GM21723 (cell line): ENCODE results near the gene TEDC1.

ENCODE experiments used
- ATAC-seq: cut with Tn5 transposase; IDR thresholded peaks from one replicate; pipeline ENCODE4 v1.9.1; 2021; ENCODE audit warnings: mild to moderate bottlenecking, moderate library complexity; ENCODE audit not compliant: unreplicated experiment

Gene TEDC1

DNA sequence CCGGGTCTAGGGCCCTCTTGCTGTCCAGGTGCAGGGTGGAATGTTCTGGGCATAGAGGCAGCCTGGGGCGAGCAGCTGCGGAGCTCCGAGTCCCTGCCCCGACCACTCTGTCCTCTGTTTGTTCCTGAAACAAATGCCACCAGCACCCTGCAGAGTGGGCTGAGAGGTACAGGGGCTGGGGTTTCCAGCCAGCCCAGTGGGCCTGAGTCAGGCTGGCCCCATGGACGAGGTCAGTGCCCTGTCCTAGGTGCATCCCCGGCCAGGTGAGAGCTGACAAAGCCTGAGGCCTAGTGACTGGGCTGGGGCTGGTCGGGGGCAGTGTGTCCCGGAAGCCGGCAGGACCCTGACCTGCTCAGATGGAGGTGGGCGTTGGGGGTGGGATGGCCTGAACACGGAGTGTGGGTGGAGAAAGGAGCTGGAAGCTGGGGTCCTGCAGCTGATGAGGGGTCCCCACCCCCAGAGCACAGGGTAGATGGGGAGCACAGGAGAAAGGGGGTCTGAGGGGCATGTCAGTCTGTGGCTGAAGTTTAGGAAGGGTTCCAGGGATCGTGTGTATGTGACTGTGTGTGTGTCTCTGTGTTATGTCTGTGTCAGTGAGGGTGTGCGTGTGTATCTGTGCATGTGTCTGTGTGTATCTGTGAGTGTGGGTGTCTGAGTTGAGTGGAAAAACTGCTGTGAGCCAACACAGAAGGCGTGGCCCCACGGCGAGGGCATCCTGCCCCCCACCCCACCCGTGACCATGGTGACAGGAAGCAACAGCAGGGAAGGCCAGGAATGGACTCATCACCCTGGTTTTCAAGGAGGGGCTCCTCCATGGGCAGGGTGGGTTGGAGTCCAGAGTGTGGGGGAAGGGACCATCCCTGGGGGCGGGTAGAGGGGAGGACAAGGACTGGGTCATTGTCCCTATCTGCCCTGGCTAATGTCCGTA, 6.7 kb upstream of the TEDC1 start:
- no peak for ATAC-seq

DNA sequence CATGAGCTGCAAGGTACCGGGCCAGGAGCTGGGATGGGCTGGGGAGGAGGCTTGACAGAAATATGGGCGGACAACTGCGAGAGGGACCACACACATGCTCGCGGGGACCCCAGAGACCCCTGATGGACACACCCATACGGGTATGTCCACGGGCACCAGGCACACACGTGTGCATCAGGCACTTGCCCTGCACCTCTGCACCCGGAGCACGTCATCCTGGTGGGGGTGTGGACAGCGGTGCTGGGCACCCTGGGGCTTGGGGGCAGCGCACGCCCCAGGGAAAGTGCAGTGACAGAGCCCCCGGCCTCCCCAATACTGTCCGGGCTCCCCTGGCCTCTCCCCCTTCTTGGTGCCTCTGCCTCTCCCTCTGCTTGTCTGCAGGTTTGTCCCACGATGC, 6.1 kb upstream of the TEDC1 start:
- no peak for ATAC-seq

DNA sequence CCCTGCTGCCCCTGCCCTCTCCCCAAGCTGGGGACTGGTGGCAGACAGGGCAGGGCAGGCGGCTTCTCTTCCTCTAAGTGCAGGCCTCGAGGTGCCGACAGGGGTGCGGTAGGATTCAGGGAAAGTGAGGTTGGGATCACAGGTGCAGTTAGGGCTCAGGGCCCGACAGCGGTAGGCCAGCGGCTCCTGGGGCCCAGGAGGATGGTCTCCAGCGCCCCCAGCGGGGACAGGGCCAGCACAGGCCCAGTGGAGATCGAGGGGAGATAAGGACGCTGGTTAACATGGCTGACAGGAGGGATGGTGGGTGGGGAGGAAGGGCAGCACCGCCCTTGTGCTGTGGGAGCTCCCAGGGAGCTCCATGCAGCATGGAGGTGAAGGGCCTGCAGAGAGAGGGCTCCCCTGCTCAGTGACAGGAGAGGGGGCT, 5.3 kb upstream of the TEDC1 start:
- no peak for ATAC-seq

DNA sequence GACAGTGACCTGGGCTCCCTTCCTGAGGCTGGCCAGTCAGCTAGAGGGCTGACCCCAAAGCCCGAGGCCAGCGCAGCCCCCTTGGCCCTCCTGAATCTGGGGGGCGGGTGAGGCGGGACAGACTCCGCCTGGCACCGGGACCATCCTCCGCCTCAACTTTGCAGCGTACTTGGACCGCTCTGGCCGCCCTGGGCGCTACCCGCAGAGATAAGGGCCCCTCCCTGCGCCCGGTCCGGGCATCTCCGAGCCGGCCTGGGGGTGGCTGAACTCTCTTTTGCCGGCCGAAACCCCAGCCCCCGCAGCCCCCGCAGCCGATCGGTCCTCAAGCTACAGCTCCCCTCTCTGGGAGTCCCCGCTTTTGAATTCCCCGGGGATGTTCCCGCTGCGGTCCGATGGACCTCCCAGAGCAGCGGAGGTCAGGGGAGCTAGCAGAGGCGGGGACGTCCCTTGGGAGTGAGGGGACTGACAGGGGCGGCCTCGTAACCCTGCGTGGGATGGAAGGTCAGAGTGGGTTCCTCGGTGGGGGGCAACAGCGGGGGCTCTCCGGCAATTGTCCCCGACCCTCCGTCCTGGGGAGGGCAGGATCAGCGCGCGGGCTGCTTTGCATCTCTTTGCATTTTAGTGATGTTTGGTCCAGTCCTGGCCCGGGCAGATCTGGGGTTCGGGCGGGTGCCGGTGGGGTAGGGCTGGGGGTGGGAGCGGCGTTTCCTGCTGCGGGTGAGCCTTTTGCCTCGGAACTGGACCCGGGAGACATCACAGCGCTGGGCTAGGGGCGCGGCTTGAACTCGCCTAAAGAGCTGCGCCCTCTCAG, 4.7 kb upstream of the TEDC1 start, which contains the start of gene CRIP1:
Gene CRIP1 (plus strand): TSS at position 724 of the 811 bp plus-strand sequence. CDS start 374 bp downstream, outside the sequence.
- ATAC-seq, result no peak

DNA sequence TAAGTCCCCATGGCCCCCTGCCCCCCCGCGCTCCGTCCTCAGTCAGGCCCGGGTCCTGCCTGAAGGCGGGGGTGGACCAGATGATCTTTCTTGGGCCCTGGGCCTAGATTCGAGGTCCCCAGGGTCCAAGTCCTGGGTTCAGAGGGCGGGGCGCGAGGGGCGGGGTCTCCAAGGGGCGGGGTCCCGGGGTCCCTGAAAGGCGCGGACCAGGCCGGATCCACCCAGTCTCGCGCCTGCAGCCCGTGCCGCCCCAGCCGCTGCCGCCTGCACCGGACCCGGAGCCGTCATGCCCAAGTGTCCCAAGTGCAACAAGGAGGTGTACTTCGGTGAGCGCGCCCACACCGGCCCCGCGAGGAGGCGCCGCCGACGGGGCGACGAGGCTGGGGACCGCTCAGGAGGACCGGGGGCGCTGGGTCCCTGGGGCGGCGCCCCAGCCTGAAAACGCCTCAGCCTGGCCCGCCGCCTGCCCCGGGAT, 4.0 kb upstream of the TEDC1 start:
- no peak for ATAC-seq

DNA sequence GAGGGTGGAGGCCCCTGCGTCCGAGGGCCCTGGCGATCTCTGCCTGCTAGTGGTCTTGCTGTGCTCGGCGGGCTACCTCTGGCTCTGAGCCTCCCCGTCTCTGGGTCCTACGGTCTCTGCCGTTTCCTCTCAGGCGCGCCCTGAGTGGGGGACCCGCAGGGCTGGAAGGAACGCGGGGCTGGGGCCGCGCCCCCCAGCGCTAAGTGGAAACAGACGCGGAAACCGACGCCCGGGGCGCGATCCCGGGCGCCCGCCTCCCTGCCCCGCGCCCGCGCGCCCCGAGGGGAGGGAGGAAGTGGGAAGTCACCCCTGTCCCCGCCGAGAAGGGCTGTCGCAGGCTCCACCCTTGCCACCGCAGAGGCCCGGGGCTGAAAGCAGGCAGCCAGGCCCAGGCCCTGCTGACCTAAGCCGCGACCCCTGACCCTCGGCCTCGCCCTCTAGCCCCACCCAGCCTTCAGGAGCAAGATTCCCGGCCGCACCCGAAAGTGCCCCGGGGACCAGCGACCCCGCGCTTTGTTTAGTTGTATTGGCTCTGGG, 3.5 kb upstream of the TEDC1 start:
- ATAC-seq, result no peak

DNA sequence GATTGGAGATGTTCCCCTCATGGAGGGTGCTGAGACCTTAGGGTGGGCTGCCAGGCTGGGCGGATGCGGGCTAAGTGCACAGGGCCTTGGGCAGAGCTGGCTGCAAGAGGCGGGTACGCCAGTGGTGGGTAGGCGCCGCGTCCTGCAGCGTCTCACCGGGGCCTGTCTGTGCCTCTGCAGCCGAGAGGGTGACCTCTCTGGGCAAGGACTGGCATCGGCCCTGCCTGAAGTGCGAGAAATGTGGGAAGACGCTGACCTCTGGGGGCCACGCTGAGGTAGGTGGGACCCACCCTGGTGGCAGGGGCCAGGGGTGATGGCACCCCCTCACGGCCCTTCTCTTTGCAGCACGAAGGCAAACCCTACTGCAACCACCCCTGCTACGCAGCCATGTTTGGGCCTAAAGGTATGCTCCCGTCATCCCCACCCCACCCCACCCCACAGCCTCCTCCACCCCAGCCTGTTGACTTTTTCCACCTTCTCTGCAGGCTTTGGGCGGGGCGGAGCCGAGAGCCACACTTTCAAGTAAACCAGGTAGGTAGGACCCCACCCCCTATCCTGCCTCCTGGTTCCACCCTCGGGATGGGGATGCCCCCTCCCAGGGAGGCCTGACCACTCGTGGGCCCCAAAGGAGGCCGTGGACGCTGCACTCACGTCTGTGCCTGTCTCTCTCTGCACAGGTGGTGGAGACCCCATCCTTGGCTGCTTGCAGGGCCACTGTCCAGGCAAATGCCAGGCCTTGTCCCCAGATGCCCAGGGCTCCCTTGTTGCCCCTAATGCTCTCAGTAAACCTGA, 2.9 kb upstream of the TEDC1 start:
- no peak for ATAC-seq

DNA sequence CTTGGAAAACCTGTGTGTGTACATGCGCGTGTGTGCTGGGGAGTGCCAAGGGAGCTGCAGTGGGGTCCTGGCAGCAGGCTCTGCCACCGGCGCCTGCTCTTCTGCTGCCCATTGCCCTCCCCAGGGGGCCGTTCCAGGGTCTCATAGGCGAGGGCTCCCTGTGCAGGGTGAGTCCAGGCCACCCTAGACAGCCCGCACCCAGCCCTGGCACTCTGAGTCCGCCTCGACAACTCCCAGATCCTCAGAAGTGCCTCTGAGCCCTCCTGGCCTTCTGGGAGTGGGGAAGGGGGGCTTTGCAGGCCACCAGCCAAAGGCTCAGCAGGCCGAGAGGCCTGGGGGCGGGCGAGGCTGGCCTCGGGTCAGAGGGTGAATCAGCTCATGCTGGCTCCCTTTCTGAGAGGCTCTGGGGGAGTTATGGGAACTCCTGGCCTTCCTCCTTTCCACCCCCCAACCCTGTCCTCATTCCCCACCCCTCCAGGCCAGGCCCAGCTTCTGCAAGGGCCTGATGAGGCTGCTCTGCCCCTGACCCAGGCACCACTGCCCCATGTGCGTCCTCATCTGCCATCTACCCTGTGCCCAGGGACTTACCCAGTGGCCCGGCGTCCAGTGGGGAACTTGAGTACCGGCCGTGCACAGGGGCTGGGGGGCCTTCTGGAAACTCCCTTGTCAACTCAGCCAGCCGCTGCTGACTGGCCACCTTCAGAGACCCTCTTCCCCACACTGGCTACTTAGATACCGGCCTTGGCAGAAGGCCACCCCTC, 2.1 kb upstream of the TEDC1 start:
- no peak for ATAC-seq

DNA sequence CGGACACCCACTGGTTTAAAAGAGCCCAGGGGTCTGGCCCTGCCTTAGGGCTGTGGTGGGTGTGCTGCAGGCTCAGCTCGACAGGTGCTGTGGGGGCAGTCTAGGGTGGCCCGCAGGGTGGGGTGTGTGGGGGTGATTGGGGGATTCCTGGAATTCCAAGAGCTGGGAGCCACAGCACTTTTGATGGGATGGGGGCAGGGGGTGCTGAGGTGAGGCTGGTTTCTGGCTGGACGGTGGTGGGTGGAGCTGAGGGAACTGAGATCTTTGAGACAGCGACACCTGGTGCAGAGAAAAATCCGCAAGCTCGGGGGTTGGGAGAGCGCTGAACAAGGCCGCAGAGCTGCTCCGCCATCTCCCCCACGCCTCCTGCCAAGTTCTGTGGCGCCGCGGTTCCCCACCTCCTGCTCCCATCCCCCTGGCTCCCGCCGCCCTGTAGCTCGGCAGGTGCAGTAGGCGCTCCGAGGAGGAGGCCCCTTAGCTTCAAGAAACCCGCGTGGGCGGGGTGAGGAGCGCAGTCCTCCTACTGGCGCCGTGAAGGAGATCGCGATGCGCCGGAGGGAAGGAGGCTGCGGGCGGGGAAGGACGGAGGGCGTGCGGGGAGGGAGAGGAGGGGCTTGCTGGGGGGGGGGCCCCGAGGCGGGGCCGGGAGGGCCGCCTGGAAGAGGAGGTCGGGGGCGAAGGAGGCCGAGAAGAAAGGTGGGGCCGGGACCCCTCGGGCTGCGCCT, 1.3 kb upstream of the TEDC1 start:
- ATAC-seq, result no peak

DNA sequence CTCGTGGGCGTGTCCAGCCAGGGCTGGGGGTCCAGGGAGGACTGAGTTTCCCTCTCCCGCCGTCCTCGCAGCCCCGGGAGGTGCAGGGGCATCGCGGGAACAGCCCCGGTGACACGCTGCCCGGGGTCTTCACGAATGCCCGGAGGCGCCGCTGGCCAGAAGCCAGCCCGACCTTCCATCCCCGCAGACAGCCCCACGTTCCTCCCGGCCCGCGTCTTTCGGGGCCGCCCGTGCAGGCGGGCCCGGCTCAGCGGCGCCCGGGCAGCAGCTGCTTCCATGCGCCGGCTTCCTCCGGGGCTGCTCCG, 827 bp upstream of the TEDC1 start:
- ATAC-seq, result peak; percentile 3

DNA sequence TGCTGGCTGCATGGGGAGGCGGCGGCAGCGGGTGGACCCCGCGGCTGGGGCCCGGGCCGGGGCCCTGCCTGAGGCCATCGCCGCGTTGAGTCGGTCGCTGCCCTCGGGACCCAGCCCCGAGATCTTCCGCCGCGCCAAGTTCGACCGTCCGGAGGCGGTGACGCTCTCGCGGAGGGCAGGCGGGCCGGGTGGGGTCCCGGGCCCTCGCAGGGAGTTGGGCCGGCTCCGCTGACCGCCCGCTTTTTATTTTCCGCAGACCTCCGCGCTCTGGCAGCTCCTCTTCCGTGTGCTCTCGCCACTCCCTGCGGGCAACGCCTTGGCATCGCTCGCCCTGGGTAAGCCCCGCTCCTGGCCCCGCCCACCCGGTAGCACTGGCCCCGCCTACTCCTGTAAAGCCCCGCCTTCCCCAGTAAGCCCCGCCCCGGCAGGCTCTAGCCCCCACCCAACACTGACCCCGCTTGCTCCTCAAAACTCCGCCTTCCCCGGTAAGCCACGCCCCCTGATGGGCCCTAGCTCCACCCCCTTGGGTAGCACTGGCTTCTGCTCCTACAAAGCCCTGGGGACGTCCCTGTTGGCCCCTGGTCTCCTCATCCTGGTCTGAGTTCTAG, 424 bp downstream of the TEDC1 start:
- no peak for ATAC-seq

DNA sequence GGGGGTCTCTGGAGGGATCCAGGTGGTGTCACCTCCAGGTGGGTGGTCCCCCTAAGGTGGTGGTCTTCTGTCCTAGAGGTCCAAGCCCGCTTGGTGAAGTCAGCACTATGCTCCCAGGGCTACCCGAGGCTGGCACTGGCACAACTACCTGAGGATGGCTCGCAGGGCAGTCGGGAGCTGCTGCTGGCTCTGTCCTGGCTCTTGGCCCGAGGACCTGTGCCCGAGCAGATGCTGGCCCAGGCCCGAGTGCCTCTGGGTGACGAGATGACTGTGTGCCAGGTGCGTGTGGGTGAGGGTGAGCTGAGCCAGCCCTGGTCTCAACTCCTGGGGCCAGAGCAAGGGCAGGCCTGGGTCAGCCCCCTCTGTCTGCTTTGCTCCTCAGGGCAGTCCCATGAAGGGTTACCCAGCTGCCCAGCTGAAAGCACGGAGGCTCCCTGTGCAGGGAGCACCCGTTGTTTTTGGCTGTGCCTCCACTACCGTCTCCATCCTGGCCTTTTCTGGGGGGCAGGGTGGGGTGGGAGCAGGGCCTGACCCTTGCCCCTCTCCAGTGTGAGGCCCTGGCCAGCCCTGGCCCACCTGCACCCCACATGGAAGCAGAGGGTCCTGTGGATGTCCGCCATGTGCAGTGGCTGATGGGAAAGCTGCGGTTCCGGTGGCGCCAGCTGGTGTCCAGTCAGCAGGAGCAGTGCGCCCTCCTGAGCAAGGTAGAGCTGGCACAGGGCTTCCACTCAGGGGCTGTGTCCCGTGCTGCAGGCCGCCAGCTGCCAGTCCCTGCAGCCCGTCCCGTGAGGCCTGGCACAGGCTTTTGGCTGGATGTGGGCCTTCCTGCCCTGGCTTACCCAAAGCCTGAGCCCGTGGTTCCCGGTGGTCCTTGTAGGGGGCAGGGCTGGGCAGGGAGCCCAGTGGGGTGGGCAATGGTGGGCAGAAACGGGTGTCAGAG, 1.3 kb downstream of the TEDC1 start:
- ATAC-seq, result no peak

DNA sequence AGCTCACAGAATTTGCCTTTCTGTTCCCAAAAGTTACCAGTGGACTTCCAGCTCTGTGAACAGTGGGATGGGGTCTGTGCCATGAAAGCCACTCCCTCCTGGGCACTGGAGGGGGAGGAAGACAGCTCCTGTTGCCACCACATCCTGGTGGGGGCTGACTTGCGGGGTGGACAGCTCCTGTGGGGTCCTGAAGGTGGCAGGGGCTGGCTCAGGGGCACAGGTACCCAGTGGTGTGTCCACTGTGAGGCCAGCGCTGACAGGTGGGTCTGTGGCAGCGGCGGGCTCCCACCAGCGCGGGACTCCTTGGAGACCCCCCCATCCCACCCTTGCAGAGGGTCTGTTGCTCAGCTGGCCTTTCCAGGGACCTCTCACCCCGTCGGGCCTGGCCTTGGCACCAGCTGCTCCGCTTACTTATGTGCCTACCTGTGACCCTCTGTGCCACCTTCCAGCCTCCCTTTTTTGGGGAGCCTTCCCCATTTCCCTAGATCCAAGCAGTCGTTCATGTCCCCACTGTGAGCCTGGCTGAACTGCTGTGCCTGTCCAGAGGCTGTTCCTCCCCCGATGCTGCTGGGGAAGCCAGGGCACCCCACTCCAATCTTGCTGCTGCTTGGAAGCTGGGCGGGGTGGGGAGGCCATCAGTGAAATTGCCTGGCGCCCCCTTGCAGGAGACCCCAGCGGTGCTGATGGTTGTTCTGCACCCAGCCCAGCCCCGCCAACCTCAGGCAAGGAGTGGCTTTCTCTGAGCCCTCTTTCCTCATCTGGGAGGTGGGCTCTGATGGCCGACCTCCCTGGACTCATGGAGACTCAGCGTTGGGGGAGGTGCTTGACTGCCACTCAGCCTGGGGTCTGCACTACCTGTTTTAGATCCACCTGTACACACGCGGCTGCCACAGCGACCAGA, 2.2 kb downstream of the TEDC1 start:
- ATAC-seq, result no peak

DNA sequence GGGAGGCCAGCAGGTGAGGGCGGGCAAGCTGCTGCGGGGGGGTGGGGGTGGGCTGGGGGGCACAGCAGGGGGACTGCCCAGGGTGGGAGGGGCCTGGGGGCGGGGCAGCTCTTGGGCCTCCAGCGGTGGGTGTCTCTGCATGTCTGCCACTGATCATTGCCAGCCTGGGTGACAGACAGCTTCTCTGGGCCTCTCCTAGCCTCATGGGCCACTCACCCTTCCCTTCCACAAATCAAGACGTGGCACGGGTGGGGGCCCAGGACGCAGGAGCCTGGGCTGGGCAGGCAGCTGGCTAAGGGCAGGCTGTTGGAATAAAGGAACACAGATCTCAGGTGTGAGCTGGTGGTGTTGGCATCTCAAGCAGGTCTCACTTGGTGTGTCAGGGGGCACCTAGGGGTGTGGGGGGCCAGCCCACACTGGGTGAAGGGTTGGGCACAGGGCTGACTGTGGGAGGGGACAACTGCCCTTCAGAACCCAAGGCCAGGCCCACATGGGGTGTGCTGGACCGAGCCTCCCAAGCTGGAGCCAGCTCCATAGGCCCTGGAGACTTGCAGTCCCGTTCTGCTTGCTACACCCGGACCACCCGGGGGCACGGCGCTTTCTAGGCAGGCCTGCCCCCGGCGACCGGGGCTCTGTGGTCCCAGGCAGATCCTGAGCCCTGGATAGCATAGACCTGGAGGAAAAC, 3.0 kb downstream of the TEDC1 start:
- no peak for ATAC-seq

DNA sequence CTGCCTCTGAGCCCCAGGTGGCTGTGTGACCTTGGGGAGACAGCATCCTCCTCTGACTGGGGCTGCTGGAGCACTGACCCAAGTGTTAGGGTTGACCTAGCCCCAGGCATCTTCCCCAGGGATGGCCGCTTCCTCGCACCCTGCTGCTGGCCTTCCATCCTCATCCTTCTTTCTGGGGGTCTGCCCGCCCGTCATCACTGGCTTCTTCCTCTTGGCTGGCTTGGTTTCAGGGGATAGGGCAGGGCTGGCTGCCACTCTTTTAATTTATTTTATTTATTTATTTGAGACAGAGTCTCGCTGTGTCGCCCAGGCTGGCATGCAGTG, 3.5 kb downstream of the TEDC1 start:
- ATAC-seq, result no peak
